Mucosa of rectum (tissue), 2 donors: Measurements from ENCODE around the gene ADARB2.

Source experiments
- H3K27ac ChIP-seq, 2 donors: one replicate each; pipeline ENCODE4 v1.7.0; 2013; ENCODE audit warnings: inconsistent platforms in 2 of 2, low read depth in 2 of 2, low read length in 2 of 2
- H3K27me3 ChIP-seq, 2 donors: one replicate each; pipeline ENCODE4 v1.7.0; 2013; ENCODE audit warnings: low read length in 2 of 2; ENCODE audit not compliant: control insufficient read depth in 2 of 2, insufficient read depth in 2 of 2
- H3K36me3 ChIP-seq, 2 donors: one replicate each; pipeline ENCODE4 v1.7.0; 2013; ENCODE audit warnings: low read length in 2 of 2; ENCODE audit not compliant: control insufficient read depth in 2 of 2, insufficient read depth in 2 of 2
- H3K4me1 ChIP-seq, 2 donors: one replicate each; pipeline ENCODE4 v1.7.0; 2013; ENCODE audit warnings: low read length in 2 of 2, mild to moderate bottlenecking in 1 of 2; ENCODE audit not compliant: control insufficient read depth in 2 of 2, insufficient read depth in 2 of 2
- H3K4me3 ChIP-seq, 2 donors: one replicate each; pipeline ENCODE4 v1.7.0; 2013; ENCODE audit warnings: low read length in 2 of 2
- H3K9ac ChIP-seq, 2 donors: one replicate each; pipeline ENCODE4 v1.7.0; 2013; ENCODE audit warnings: low read length in 2 of 2, low read depth in 1 of 2, mild to moderate bottlenecking in 1 of 2
- H3K9me3 ChIP-seq, 2 donors: one replicate each; pipeline ENCODE4 v1.7.0; 2013; ENCODE audit warnings: low read length in 2 of 2; ENCODE audit not compliant: control insufficient read depth in 2 of 2
- donor health status: healthy.
- donor health status: Normal muscosa, but diverticular disease.

The ADARB2 gene

DNA sequence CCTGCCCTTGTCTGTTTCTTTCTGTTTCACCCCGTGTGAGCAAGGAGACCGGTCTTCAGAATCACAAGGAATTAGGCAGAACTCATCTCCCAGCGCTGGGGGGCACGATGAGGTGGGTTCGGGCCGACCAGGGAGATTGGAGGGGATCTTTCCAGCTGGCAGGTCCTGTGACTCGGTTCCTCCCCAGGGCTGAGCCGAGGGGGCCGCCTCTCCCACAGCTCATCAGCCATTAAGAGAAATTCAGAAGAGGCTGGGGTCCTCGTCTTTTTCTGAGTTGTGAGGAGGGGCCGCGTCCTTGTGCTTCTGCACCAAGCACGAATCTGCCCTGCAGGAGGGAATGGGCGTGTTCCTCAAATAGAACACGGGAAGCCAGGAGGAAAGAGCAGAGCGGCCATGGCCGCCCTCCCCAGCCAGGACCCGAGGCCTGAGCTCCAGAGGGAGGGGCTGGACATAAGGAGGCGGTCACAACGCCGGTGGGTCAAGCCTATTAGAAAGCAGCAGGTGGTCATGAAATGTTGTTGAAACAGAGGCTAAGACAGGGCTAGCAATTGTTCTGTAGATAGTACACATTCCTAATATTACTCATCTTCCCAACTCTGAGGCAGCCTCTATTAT is 125.3 kb downstream of the ADARB2 start:
- Histone ChIP-seq H3K4me1 (no peaks in the 10 kb centered on the region), H3K27me3 (peaks cover 2 to 3% of the 10 kb centered on the region in 2 donors), H3K27ac (no peak overlapping the region), H3K9me3 (no peaks in the 10 kb centered on the region), H3K36me3 (no peaks in the 10 kb centered on the region), H3K9ac (no peak overlapping the region), H3K4me3 (no peak overlapping the region)

DNA sequence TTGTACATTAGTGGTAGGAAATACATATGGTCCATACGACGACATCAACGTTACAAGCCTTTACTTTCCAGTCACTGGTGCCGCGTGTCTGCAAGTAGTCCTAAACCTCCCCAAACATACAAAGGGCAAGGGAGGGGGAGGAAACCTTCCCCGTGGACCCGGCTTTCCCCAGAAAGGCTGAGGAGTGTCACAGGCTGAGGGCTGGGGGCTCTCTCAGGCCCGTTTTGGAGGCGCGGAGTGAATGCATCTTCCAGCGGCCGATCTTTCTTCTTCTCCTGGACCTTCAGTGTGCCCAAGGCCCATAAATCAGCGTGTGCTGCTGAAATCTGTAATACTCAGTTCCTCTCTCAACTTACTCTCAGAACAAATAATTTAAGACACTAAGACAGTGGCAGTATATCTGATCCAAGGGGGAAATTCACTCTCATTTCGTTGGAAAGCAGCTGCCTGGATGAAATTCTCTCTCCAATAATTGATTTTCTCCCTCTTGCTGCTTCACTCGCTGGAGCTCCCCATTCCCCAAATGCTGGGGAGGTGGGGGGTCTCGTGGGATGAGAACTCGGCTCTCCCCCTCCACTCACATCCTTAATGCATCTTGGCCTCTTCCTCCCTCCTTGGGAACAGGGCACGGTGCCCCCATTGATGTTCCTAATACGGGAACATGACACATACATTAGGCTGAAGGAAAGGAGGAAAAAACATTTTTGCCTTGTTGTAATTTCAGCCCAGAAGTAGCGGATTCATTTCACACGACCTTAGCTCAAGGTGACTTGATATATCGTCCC is 126.1 kb downstream of the ADARB2 start:
- Histone ChIP-seq H3K9ac (no peak overlapping the region), H3K36me3 (no peaks in the 10 kb centered on the region), H3K4me3 (no peak overlapping the region), H3K27me3 (peaks cover 3 to 6% of the 10 kb centered on the region in 2 donors), H3K27ac (no peak overlapping the region), H3K4me1 (no peaks in the 10 kb centered on the region), H3K9me3 (no peaks in the 10 kb centered on the region)

DNA sequence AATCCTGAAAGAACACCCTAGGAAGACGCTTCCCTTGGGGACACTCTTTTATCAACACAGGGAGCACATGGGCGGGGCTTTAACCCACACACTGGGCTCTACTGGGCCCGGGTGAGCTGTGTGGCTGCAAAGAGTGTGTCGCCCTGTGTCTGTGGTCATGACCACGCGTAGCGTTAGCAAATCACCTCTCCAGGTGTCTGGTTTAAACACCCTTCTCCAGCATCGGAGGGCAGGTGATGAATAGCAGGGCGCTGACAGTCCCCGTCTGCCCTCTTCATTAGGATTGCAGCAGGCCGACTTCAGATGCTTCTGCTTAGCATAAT is 127.7 kb downstream of the ADARB2 start:
- Histone ChIP-seq H3K9ac (no peak overlapping the region), H3K9me3 (no peaks in the 10 kb centered on the region), H3K36me3 (no peaks in the 10 kb centered on the region), H3K27ac (no peak overlapping the region), H3K4me1 (no peaks in the 10 kb centered on the region), H3K27me3 (peaks cover 3 to 7% of the 10 kb centered on the region in 2 donors), H3K4me3 (no peak overlapping the region)

DNA sequence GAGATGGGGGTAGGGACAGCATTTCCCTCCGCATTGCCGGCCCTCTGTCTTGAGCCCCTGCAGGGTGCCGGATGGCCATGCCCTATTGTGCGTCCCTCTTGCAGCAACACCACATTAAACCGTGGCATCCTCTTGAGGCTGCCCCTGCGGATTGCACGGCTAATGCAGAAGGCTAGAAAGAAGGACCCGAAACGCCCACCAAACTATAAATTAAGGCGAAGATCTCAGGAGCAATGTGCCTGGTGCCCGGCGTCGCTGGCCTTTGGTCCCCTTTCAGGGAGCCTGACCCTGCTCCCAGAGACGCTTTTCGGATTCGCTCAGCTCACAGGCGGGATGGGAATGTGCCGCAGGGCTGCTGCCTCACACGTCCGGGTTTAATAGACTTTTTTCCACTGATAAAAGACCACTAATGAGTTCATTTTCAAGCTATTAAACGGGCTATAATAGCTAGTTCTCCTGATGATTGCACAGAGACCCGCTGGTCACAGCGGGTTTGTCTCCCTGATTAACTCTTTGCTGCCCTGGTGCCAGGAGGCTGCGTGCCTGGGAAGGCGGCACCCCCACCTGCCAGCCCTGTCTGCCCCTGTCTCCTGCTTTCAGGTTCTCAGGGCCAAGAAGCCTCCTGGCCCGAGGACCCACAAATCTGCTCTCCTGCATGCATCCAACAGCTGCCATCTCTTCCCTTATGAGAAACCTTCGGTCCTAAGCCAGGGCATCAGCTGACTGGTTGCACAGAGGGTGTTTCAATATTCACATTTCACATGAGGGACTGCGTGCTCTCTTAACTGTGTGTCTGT is 128.3 kb downstream of the ADARB2 start:
- Histone ChIP-seq H3K9me3 (no peaks in the 10 kb centered on the region), H3K4me3 (no peak overlapping the region), H3K9ac (no peak overlapping the region), H3K27ac (no peak overlapping the region), H3K36me3 (no peaks in the 10 kb centered on the region), H3K27me3 (peaks cover 6 to 7% of the 10 kb centered on the region in 2 donors), H3K4me1 (no peaks in the 10 kb centered on the region)

DNA sequence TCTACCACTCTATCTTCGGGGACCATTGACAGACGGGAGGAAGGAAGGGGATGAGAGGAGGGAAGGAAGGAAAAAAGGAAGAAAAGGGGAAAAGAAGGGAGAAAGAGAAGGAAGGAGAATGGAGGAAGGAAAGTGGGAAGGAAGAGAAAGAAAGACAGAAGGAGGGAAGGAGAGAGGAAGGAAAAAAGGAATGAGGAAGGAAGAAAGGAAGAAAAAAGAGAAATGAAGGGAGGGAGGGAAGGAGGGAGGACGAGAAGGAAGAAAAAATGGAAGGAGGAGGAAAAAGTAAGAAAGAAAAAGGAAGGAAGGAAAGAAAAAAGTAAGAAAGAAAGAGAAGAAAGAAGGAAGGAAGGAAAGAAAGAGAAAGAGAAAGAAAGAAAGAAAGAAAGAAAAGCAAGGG is 128.9 kb downstream of the ADARB2 start:
- no peaks in the 10 kb centered on the region for H3K4me1 ChIP-seq
- peaks cover 6 to 7% of the 10 kb centered on the region in 2 donors for H3K27me3 ChIP-seq
- H3K36me3 ChIP-seq = no peaks in the 10 kb centered on the region
- no peak overlapping the region for H3K4me3 ChIP-seq
- no peaks in the 10 kb centered on the region for H3K9me3 ChIP-seq
- no peak overlapping the region for H3K27ac ChIP-seq
- no peak overlapping the region for H3K9ac ChIP-seq

DNA sequence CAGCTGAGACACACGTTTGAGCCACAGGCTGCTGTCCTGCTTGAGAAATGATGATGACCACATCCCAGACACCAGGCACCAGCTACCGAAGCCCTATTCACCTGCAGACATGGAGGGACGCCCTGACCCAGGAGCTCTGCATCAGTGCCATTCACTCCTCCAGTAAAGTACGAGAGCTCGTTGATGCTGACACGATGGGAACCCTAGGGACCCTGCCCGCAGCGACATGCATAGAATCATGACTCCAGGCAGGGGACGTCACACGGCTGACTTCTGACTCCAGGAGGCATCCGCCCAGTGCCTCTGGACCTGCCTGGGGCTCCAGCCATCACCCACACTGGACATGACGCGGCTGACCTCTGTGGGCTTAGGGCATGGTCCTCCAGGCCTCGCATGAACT is 129.9 kb downstream of the ADARB2 start:
- peaks cover 6 to 7% of the 10 kb centered on the region in 2 donors for H3K27me3 ChIP-seq
- no peak overlapping the region for H3K9ac ChIP-seq
- H3K27ac ChIP-seq = no peak overlapping the region
- H3K4me3 ChIP-seq = no peak overlapping the region
- no peaks in the 10 kb centered on the region for H3K36me3 ChIP-seq
- H3K9me3 ChIP-seq = no peaks in the 10 kb centered on the region
- H3K4me1 ChIP-seq = no peaks in the 10 kb centered on the region

DNA sequence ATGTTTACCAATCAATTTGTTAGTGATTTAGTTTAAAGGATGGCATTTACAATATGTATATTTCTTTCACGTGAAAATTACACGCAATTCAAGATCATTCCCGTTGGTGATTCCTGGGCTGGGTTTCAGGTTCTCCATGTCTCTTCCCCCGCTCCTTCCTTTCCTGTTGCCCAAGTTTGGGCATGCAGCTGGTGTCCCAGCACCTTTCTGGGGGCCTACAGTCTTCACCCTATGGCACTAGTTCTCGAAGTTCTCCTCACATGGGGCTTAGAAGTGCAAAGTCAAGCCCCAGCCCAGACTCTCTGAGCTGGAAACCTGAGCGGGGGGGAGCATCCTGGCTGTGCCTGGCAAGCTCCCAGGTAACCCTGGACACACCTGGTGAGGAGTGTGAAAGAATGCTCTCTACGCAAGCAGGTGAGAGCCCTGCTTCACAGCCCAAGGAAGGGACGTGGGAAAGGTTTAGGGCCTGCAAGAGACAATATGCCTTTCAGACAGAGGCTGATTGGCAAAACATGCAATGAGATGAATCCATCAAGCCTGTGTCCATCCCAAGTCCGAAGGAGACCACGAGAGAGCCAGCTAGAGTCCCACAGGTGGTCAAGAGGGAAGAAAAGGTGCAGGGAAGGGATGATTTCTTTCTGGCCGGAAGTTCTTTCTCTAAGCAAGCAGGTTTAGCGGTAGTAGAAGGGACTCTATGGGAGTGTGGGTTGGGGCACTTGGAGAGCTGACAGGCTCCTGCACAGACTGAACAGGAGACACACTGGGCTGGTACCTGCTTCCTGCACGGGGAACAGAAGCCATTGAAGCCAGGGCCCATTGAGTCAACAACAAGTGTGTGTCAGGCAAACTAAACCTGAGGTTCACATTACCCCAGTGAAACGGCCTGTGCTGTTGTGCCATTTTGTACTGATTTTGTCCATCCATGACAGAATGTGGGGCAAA is 131.1 kb downstream of the ADARB2 start:
- no peaks in the 10 kb centered on the region for H3K4me1 ChIP-seq
- no peak overlapping the region for H3K4me3 ChIP-seq
- no peaks in the 10 kb centered on the region for H3K9me3 ChIP-seq
- no peak overlapping the region for H3K9ac ChIP-seq
- peaks cover 6 to 7% of the 10 kb centered on the region in 2 donors for H3K27me3 ChIP-seq
- H3K36me3 ChIP-seq = no peaks in the 10 kb centered on the region
- no peak overlapping the region for H3K27ac ChIP-seq

DNA sequence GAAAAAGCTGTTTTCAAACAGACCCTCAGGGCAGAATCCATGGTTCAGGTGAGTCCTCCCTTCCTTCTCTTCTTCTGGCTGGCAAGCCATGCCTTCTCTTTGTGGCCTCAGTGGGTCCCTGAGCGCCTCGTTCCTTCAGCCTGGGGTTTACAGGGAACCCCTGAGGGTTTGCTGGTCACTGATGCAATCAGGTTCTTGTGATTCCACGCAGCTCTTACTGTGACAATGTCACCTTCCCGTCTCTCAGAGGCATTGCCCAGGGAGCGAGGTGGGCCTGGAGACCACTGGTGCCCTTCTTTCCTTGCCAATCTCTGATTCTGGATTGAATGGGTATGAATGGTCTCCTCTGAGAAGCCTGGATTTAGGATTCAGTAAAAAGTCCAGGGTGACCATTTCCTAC is 132.2 kb downstream of the ADARB2 start:
- Histone ChIP-seq H3K4me1 (no peaks in the 10 kb centered on the region), H3K4me3 (no peak overlapping the region), H3K27me3 (peaks cover 7 to 8% of the 10 kb centered on the region in 2 donors), H3K27ac (no peak overlapping the region), H3K9ac (no peak overlapping the region), H3K9me3 (no peaks in the 10 kb centered on the region), H3K36me3 (no peaks in the 10 kb centered on the region)

DNA sequence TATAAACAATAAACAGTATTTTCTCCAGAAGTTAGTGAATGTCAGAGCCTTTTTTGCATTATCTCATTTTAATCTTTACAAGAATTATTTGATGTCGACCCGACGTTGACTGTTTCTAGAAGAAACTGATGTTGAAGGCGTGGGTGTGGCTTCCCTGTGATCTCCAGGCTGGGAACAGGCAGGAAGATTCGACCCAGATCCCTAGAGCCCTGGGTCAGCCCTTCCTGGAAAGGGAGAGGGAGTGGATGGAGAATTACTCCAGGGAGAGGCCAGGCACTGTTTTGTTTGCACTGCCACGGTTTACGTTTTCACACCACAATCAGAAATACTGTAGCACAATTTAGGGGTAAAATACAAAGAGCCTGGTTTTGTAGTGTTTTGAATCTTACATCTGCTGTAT is 133.1 kb downstream of the ADARB2 start:
- H3K9me3 ChIP-seq = no peaks in the 10 kb centered on the region
- H3K27me3 ChIP-seq = peaks cover 7 to 8% of the 10 kb centered on the region in 2 donors

More for the DNA sequence above, 133.1 kb downstream of the ADARB2 start:
- Histone ChIP-seq H3K4me1 (no peaks in the 10 kb centered on the region), H3K36me3 (no peaks in the 10 kb centered on the region), H3K27ac (no peak overlapping the region), H3K4me3 (no peak overlapping the region), H3K9ac (no peak overlapping the region)
